Measurements from ENCODE around the gene PLEK. TPM values are rescaled to one million over a fixed set of nuclear protein-coding genes. Genes with fewer than 3 reads are reported as not detected.

Gene PLEK
- total and polyA plus RNA-seq, 2 donors (not counting 1 experiment from before 2014, with no cell fraction given), result 39.9 to 78.3 TPM

DNA sequence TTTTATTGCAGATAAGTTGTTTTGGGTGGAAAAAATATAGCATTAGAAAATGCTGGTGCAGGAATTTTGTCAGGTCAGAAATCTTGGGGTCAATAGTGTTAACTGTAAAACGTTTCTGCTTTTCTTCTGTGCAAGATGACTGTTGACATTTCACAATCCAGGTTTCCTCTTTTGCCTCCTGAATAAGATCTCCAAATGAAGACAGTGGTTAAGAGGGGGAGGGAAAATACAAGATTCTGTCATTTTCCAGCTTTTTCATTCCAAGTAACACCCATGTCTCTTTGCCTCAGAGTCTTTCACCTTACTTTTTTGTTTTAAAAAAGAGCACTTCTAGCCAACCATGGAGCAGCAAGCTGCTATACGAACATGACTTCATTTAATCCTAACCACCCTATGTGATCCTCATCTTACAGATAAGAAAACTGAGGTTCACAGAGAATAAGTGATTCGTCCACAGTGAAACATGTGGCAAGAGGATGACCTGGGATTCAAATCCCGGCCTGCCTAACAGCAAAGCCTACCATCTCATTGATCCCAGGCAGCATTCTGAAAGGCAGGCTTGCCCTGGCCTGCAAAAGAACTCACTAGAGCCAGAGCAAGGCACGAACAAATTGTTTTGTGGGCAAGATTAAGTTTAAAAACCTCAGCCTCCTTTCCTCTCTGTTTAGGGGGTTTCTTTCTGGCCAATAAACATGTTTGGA is 3.0 kb downstream of the PLEK start:
- intact Hi-C loops (cut with micrococcal nuclease), result loop anchor here (5.0 to 10.0 kb wide), 3 partner anchors 34 to 417 kb away; no protein-coding TSS in a partner anchor
- CTCF ChIA-PET, result interaction anchor here (1.9 to 10.6 kb wide), 2 partner anchors 59 to 73 kb away, joined by 4 to 163 read pairs; no protein-coding TSS in a partner anchor
- peak overlapping the region; percentile 90 for H3K27ac Mint-ChIP-seq

More for the DNA sequence above, 3.0 kb downstream of the PLEK start:
- 20% methylated on average over 1 of the region's 5 CpGs for WGBS (ENCODE audit: insufficient coverage)
- Mint-ChIP-seq H3K9me3 (ENCODE audit: insufficient read depth) (peaks cover 2% of the 10 kb centered on the region), H3K4me1 (peaks cover 88% of the 10 kb centered on the region), H3K4me3 (peak overlapping the region; percentile 73), H3K27me3 (no peaks in the 10 kb centered on the region)
- Histone ChIP-seq H3K9ac (ENCODE audit: low read length) (peak overlapping the region; percentile 90), H3K4me1 (ENCODE audit: control insufficient read depth in 2 of 2, insufficient read depth in 2 of 2, low read length in 2 of 2) (peaks cover 76 to 77% of the 10 kb centered on the region in 2 donors), H3K9me3 (ENCODE audit: control extremely low read depth in 1 of 3, control insufficient read depth in 2 of 3, insufficient read depth in 1 of 3, low read length in 2 of 3) (peaks cover 0 to 4% (median 0%) of the 10 kb centered on the region in 3 donors), H3K27ac (ENCODE audit: low read length in 2 of 2) (peak overlapping the region; percentile 21 to 91), H4K20me1 (ENCODE audit: control insufficient read depth, insufficient read depth, low read length, poor library complexity, severe bottlenecking) (peaks cover 8% of the 10 kb centered on the region), H3K27me3 (replicated peaks in 1 of 4; ENCODE audit: control extremely low read depth in 1 of 4, control insufficient read depth in 3 of 4, insufficient read depth in 4 of 4, low read length in 3 of 4) (no peaks in the 10 kb centered on the region), H2AFZ (ENCODE audit: insufficient read depth, low read depth, low read length, poor library complexity, severe bottlenecking) (no peak overlapping the region), H3K36me3 (replicated peaks in 1 of 2; ENCODE audit: control extremely low read depth in 1 of 2, control insufficient read depth in 1 of 2, extremely low read depth in 1 of 2, insufficient read depth in 2 of 2, low read length in 1 of 2) (peaks cover 5 to 34% of the 10 kb centered on the region in 2 experiments), H3K4me3 (ENCODE audit: control extremely low read depth in 1 of 5, extremely low read depth in 1 of 5, insufficient read depth in 1 of 5, low read depth in 2 of 5, low read length in 4 of 5) (peak overlapping the region in 4 of 5 experiments; percentile 58 to 97 (median 84)), H3K79me2 (ENCODE audit: control insufficient read depth, insufficient read depth, low read length) (peaks cover 99% of the 10 kb centered on the region), H3K4me2 (replicated peaks; ENCODE audit: low read depth, low read length, poor library complexity, severe bottlenecking) (peak overlapping the region; percentile 88)
- TF ChIP-seq, protein P1, sequence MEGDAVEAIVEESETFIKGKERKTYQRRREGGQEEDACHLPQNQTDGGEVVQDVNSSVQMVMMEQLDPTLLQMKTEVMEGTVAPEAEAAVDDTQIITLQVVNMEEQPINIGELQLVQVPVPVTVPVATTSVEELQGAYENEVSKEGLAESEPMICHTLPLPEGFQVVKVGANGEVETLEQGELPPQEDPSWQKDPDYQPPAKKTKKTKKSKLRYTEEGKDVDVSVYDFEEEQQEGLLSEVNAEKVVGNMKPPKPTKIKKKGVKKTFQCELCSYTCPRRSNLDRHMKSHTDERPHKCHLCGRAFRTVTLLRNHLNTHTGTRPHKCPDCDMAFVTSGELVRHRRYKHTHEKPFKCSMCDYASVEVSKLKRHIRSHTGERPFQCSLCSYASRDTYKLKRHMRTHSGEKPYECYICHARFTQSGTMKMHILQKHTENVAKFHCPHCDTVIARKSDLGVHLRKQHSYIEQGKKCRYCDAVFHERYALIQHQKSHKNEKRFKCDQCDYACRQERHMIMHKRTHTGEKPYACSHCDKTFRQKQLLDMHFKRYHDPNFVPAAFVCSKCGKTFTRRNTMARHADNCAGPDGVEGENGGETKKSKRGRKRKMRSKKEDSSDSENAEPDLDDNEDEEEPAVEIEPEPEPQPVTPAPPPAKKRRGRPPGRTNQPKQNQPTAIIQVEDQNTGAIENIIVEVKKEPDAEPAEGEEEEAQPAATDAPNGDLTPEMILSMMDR (IDR thresholded peaks at IDR 0.05), result no peak
- no peak for TF ChIP-seq EZH2 (IDR thresholded peaks at IDR 0.05; ENCODE audit: borderline replicate concordance, insufficient read depth, low read depth, low read length, poor library complexity, severe bottlenecking)
- ATAC-seq (ENCODE audit: low read depth) (no peak), DNase-seq (no peak)
- POLR2A ChIA-PET, result interaction anchor here (1.0 kb wide), 1 partner anchor 11 kb away, joined by 3 read pairs; no protein-coding TSS in a partner anchor
